VCaP (cell line): Measurements from ENCODE around the gene ABCB9.

ENCODE experiments used
- H3K27ac ChIP-seq: fragments of 450-650 bp; 2 replicates; pipeline ENCODE4 v1.5.1; 2017
- CTCF ChIP-seq: fragments of 450-650 bp; conservative IDR thresholded peaks from 2 replicates; pipeline ENCODE4 v1.5.1; 2017; ENCODE audit warnings: mild to moderate bottlenecking, moderate library complexity

Gene ABCB9

GRCh38 chr12:122994140-122994675, 27.9 kb upstream of the ABCB9 start:
- no peak for TF ChIP-seq CTCF
- H3K27ac ChIP-seq = no peak overlapping the region

- H3K27ac ChIP-seq = no peak overlapping the region
- TF ChIP-seq CTCF = no peak
Measured at GRCh38 chr12:122992386-122992785, 26.1 kb upstream of the ABCB9 start.

- H3K27ac ChIP-seq = no peak overlapping the region
- TF ChIP-seq CTCF = no peak
Measured at GRCh38 chr12:122991623-122992275, 25.5 kb upstream of the ABCB9 start.

GRCh38 chr12:122990961-122991622, 24.8 kb upstream of the ABCB9 start:
- TF ChIP-seq CTCF = no peak

GRCh38 chr12:122990561-122990960, 24.3 kb upstream of the ABCB9 start:
- TF ChIP-seq CTCF = no peak
- H3K27ac ChIP-seq = no peak overlapping the region

More at GRCh38 chr12:122990961-122991622, 24.8 kb upstream of the ABCB9 start:
- H3K27ac ChIP-seq = no peak overlapping the region

GRCh38 chr12:122989874-122990419, 23.7 kb upstream of the ABCB9 start:
- TF ChIP-seq CTCF = no peak
- H3K27ac ChIP-seq = no peak overlapping the region

- no peak overlapping the region for H3K27ac ChIP-seq
- no peak; the same call in 1 of the 2 replicates for TF ChIP-seq CTCF
Measured at GRCh38 chr12:122989225-122989839, 23.1 kb upstream of the ABCB9 start.
